Fibroblast of skin of back (primary cell): ENCODE measurements around the gene TNS4.

Experiments
- DNase-seq: peaks from one replicate; pipeline ENCODE4 v3.0.0-alpha.2; 2013

TNS4 gene

DNA sequence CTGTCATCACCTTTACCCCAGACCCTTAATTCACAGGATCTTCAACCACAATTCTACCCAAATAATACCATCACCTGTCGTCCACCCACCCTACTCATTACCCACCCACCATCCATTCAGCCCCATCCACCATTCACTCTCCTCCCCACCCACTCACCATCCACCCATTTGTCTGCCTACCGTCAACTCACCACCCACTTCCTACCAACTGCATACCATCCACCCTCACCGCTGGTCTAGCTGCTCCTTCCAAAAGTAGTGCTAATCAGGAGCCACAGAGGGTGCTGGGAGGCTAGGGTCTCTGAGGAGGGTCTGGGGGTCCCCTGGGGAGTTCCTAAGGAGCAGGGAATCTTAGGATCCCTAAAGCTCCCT, 70.2 kb downstream of the TNS4 start:
- DNase-seq, result no peak

DNA sequence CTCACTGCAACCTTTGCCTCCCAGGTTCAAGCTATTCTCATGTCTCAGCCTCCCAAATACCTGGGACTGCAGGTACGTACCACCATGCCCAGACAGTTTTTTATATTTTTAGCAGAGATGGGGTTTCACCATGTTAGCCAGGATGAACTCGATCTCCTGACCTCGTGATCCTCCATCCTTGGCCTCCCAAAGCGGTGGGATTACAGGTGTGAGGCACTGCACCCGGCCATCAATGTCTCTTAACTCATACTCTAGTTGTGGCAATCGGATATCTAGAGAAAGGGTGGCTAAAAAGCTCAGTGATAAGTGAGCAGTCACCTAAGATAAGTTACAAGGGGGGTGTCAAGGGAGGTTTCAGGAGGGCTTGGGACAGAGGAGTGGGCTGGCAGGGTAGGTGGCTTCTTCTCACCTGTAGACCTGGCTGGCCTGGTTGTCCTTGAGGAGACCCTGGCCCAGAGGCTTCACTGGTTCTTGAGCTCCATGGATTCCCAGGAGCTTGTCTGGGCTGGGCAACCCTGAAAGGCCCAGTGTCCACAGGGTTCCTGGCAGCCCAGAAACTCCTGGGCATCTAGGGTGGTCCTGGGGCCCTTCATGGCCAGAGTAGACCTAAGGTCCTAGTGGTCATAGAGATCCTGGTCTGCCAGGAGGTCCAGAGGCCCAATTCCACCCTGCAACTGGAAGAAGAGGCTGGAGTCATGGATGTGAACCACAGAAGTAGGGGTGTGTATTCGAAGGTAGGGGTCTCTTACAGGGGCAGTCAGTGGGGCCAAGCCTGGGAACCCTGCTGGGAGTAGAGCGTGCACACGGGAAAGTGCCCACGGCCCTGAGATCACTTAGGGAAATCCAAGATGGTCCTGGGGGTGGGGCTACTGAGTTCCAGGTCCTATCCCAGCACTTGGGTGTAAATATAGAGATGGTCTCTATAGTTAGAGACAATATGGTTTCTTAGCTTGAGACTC, 70.9 kb downstream of the TNS4 start:
- no peak for DNase-seq

DNA sequence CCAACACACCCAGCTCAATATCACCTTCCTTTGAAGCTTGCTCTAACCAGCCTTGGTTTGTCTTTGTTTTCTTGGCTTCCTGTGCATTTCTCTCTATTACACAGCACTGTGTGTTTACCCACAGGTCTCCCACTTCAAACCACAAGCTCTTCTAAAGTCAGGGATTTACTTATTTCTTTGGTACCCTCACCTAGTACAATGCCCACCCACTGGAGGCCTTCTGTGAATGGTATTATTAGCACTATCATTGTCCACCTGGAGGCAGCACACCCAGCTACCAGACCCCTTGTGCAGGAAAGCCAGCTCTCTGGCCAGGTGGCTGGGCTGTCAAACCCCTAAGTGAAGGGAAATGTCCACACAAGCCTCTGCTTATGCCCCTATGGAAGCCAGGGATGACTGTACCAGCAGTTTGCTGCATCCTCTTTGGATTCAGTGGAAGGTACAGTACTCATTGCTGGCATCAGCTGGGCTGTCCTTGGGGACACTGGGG, 74.4 kb downstream of the TNS4 start:
- no peak for DNase-seq
